SK-N-SH (cell line): ENCODE measurements around the gene SMARCD2. TPM values are rescaled to one million over a fixed set of nuclear protein-coding genes. Genes with fewer than 3 reads are reported as not detected.

ENCODE experiments used
- CTCF ChIA-PET: fragments of 300-600, 350-600 bp; formaldehyde crosslinking; extraction: SDS; loops from one replicate; lab custom pipeline; 2021; lab: Yijun Ruan, JAX
- POLR2A ChIA-PET: fragments of 350-600 bp; sonication (Branson Sonifier 250); formaldehyde crosslinking; extraction: SDS; loops from one replicate; lab custom pipeline; 2020; ENCODE audit warnings: antibody characterized with exemption, inconsistent platforms; lab: Yijun Ruan, JAX
- DNase-seq: peaks from one replicate; pipeline ENCODE4 v3.0.0; 2012
- H2AFZ ChIP-seq: fragments of 200-600 bp; sonication (generic); 2 replicates; pipeline ENCODE4 v1.8.1; 2016; ENCODE audit warnings: antibody characterized with exemption, mild to moderate bottlenecking, low read depth
- H3F3A ChIP-seq: fragments of 200-600 bp; sonication (generic); replicated peaks from 2 replicates; pipeline ENCODE3; 2016; ENCODE audit warnings: antibody characterized with exemption, mild to moderate bottlenecking; ENCODE audit not compliant: insufficient read depth
- H3K27ac ChIP-seq, 2 experiments: fragments of 200-500 bp in 1 of 2; fragments of 200-600 bp in 1 of 2; sonication (Bioruptor generic) in 1 of 2; sonication (generic), shearing (Covaris generic) in 1 of 2; 2 replicates each; pipeline versions ENCODE4 v1.5.1 to v1.6.1; 2014 to 2016; ENCODE audit warnings: low read depth in 2 of 2, inconsistent platforms in 1 of 2, low read length in 1 of 2, mild to moderate bottlenecking in 1 of 2, mixed read lengths in 1 of 2
- H3K27me3 ChIP-seq: fragments of 200-600 bp; sonication (generic), shearing (Covaris generic); 2 replicates; pipeline ENCODE4 v1.6.1; 2016; ENCODE audit warnings: mixed run types; ENCODE audit not compliant: insufficient read depth
- H3K36me3 ChIP-seq, 2 experiments: fragments of 200-500 bp in 1 of 2; fragments of 200-600 bp in 1 of 2; sonication (Bioruptor generic) in 1 of 2; sonication (generic) in 1 of 2; replicated peaks in 1 of 2; 2 replicates each; pipeline versions ENCODE3 to v1.5.1; 2014 to 2016; ENCODE audit warnings: low read length in 1 of 2, mild to moderate bottlenecking in 1 of 2; ENCODE audit not compliant: insufficient read depth in 2 of 2, control insufficient read depth in 1 of 2
- H3K4me1 ChIP-seq, 2 experiments: fragments of 200-500 bp in 1 of 2; fragments of 200-600 bp in 1 of 2; sonication (Bioruptor generic) in 1 of 2; sonication (generic), shearing (Covaris generic) in 1 of 2; 2 replicates each; pipeline versions ENCODE4 v1.5.1 to v1.6.1; 2014 to 2016; ENCODE audit warnings: low read depth in 1 of 2, low read length in 1 of 2, mixed run types in 1 of 2; ENCODE audit not compliant: insufficient read depth in 2 of 2, control insufficient read depth in 1 of 2
- H3K4me2 ChIP-seq: fragments of 200-600 bp; sonication (generic), shearing (Covaris generic); 2 replicates; pipeline ENCODE4 v1.6.1; 2017; ENCODE audit warnings: mixed run types
- H3K4me3 ChIP-seq, 2 experiments: fragments of 200-500 bp in 1 of 2; fragments of 200-600 bp in 1 of 2; sonication (Bioruptor generic) in 1 of 2; sonication (generic), shearing (Covaris generic) in 1 of 2; 2 replicates each; pipeline versions ENCODE4 v1.5.1 to v1.8.1; 2014 to 2016; ENCODE audit warnings: low read depth in 2 of 2, inconsistent platforms in 1 of 2, low read length in 1 of 2, mild to moderate bottlenecking in 1 of 2, mixed read lengths in 1 of 2, moderate library complexity in 1 of 2
- H3K79me2 ChIP-seq: fragments of 200-600 bp; sonication (generic); 2 replicates; pipeline ENCODE4 v1.8.1; 2017; ENCODE audit warnings: mild to moderate bottlenecking; ENCODE audit not compliant: insufficient read depth
- H3K9ac ChIP-seq: fragments of 200-600 bp; sonication (generic); 2 replicates; pipeline ENCODE4 v1.6.1; 2017; ENCODE audit warnings: mixed run types
- H3K9me2 ChIP-seq: fragments of 200-600 bp; sonication (generic); 2 replicates; pipeline ENCODE4 v1.6.1; 2017; ENCODE audit warnings: mixed run types
- H3K9me3 ChIP-seq: fragments of 200-600 bp; sonication (generic); 2 replicates; pipeline ENCODE4 v1.6.1; 2017; ENCODE audit warnings: mixed run types, mild to moderate bottlenecking, moderate library complexity
- H4K20me1 ChIP-seq: fragments of 200-600 bp; sonication (generic); 2 replicates; pipeline ENCODE4 v1.6.1; 2017; ENCODE audit warnings: mild to moderate bottlenecking, mixed run types; ENCODE audit not compliant: insufficient read depth
- CHD2 ChIP-seq: fragments of 150-350 bp; IDR thresholded peaks from 2 replicates; pipeline ENCODE4 v1.6.1; 2018; ENCODE audit warnings: low read length; ENCODE audit not compliant: partially characterized antibody
- PBX3 ChIP-seq: IDR thresholded peaks from 2 replicates; pipeline ENCODE4; 2012
- WGBS: methylation state at CpG from one replicate; pipeline ENCODE4 v1.1.6; 2017; ENCODE audit warnings: low lambda C conversion rate; 5-methylcytosine and 5-hydroxymethylcytosine counted together
- polyA plus RNA-seq, 3 experiments: library from polyadenylated mRNA; depleted of rRNA; stranded (reverse); fragments of >200 nt; gene quantifications; 2 replicates each; pipeline ENCODE4 v1.2.3, GENCODE V29; 2012
- small RNA-seq, 7 experiments: library from RNA; depleted of rRNA; stranded (forward); fragments of <200 nt; gene quantifications; one replicate each; pipeline ENCODE3, GENCODE V24; 2012

Gene SMARCD2
- polyA plus RNA-seq, 1 of the 3 experiments (the other 2 are of a cell fraction), result 89.1 TPM

GRCh38 chr17:63783522-63783921, 59.0 kb downstream of the SMARCD2 start:
- Histone ChIP-seq H2AFZ (no peak overlapping the region), H3F3A (peaks cover 16% of the 10 kb centered on the region), H3K4me1 (peaks cover 0 to 22% of the 10 kb centered on the region in 2 experiments; a peak in 3 of 4 replicates), H3K9ac (no peak overlapping the region), H3K9me2 (no peaks in the 10 kb centered on the region), H3K79me2 (peaks cover 100% of the 10 kb centered on the region), H3K4me2 (peak overlapping the region; percentile 33), H3K27ac (peak overlapping the region in 1 of 2 experiments; percentile 60; a peak in 1 of 4 replicates), H3K4me3 (no peak overlapping the region), H4K20me1 (peaks cover 91% of the 10 kb centered on the region), H3K27me3 (no peaks in the 10 kb centered on the region), H3K36me3 (peaks cover 29 to 72% of the 10 kb centered on the region in 2 experiments), H3K9me3 (no peaks in the 10 kb centered on the region)
- 81% methylated on average over 6 of the region's 6 CpGs for WGBS
- TF ChIP-seq CHD2, result no peak
- TF ChIP-seq PBX3, result no peak
- ChIA-PET CTCF (interaction anchor here (0.6 to 2.4 kb wide), 7 partner anchors 10 to 349 kb away, joined by 3 to 9 read pairs (median 5); no protein-coding TSS in a partner anchor), POLR2A (interaction anchor here (1.4 kb wide), 1 partner anchor 10 kb away, joined by 7 read pairs; the partner anchor contains the start of genes CCDC47 and DDX42)
- DNase-seq, result no peak

Small RNA genes within 50 kb of the gene (small RNA-seq; reads per million reads assigned to genes)
- gene AC040958.1, result 0 reads per million in 7 experiments

Other genes starting within 250 kb of the SMARCD2 start
- 32.7 and 37.9 TPM in 2 replicates for gene TACO1, start 241.8 kb downstream of the SMARCD2 start, polyA plus RNA-seq (2012; rRNA removed)
- 25.3 and 26.5 TPM in 2 replicates for gene MAP3K3, start 220.3 kb downstream of the SMARCD2 start, polyA plus RNA-seq (2012; rRNA removed)
- 75.1 and 78.0 TPM in 2 replicates for gene LIMD2, start 142.6 kb downstream of the SMARCD2 start, polyA plus RNA-seq (2012; rRNA removed)
- gene STRADA, start 100.9 kb downstream of the SMARCD2 start, polyA plus RNA-seq (2012; rRNA removed), result 37.3 and 45.0 TPM in 2 replicates
- gene CCDC47, start 69.1 kb downstream of the SMARCD2 start, polyA plus RNA-seq (2012; rRNA removed), result 76.6 and 90.7 TPM in 2 replicates
- 115 and 143 TPM in 2 replicates for gene DDX42, start 68.5 kb downstream of the SMARCD2 start, polyA plus RNA-seq (2012; rRNA removed)
- gene PSMC5, start 15.3 kb downstream of the SMARCD2 start, polyA plus RNA-seq (2012; rRNA removed), result 424 and 468 TPM in 2 replicates
- gene FTSJ3, start 15.0 kb downstream of the SMARCD2 start, polyA plus RNA-seq (2012; rRNA removed), result 148 and 180 TPM in 2 replicates
- not detected in 2 replicates for gene CSH2, start 31.0 kb upstream of the SMARCD2 start, polyA plus RNA-seq (2012; rRNA removed)
- not detected in 2 replicates for gene GH2, start 39.3 kb upstream of the SMARCD2 start, polyA plus RNA-seq (2012; rRNA removed)
- gene CSH1, start 53.9 kb upstream of the SMARCD2 start, polyA plus RNA-seq (2012; rRNA removed), result not detected in 2 replicates
- not detected in 2 replicates for gene CSHL1, start 68.6 kb upstream of the SMARCD2 start, polyA plus RNA-seq (2012; rRNA removed)
- not detected in 2 replicates for gene GH1, start 76.2 kb upstream of the SMARCD2 start, polyA plus RNA-seq (2012; rRNA removed)
- 0.06 and 0.10 TPM in 2 replicates for gene CD79B, start 89.6 kb upstream of the SMARCD2 start, polyA plus RNA-seq (2012; rRNA removed)
- gene SCN4A, start 130.2 kb upstream of the SMARCD2 start, polyA plus RNA-seq (2012; rRNA removed), result not detected in 2 replicates
- gene PRR29, start 155.7 kb upstream of the SMARCD2 start, polyA plus RNA-seq (2012; rRNA removed), result 2.5 and 2.7 TPM in 2 replicates
- 0.08 TPM in 1 of 2 replicates, not detected in the other for gene ICAM2, start 177.9 kb upstream of the SMARCD2 start, polyA plus RNA-seq (2012; rRNA removed)